Measurements from ENCODE around the gene GET3. TPM values are rescaled to one million over a fixed set of nuclear protein-coding genes. Genes with fewer than 3 reads are reported as not detected.
"Not testable (repeated sequence)": the region's sequence is repeated elsewhere in the genome, so short reads cannot be mapped to it uniquely, and the experiment has no call there.

Gene GET3
- total RNA-seq, 2 experiments from 2014 or later: 46.4 to 47.2 TPM

GRCh38 chr19:12794971-12795381 lies 57.7 kb downstream of the GET3 start:
- no peaks in the 10 kb centered on the region for H3K9me3 Mint-ChIP-seq
- H3K27ac Mint-ChIP-seq: peak overlapping the region; percentile 87
- H3K36me3 Mint-ChIP-seq: peaks cover 1% of the 10 kb centered on the region
- peaks cover 32% of the 10 kb centered on the region for H3K4me1 Mint-ChIP-seq
- no peak for ATAC-seq (ENCODE audit: low read depth)
- POLR2A ChIA-PET: interaction anchor here (0.6 to 9.6 kb wide), 5 partner anchors 15 to 352 kb away, joined by 3 to 361 read pairs (median 11); no protein-coding TSS in a partner anchor
- no peak for DNase-seq
- no peaks in the 10 kb centered on the region for H3K27me3 Mint-ChIP-seq
- H3K4me3 Mint-ChIP-seq: peak overlapping the region; percentile 76

GRCh38 chr19:12796146-12797071 lies 59.1 kb downstream of the GET3 start:
- peak overlapping the region; percentile 82 for H3K27ac Mint-ChIP-seq
- DNase-seq (peak; percentile 80), ATAC-seq (ENCODE audit: low read depth) (no peak)
- H3K36me3 Mint-ChIP-seq: peaks cover 4% of the 10 kb centered on the region
- no peaks in the 10 kb centered on the region for H3K27me3 Mint-ChIP-seq
- peak overlapping the region; percentile 79 for H3K4me3 Mint-ChIP-seq
- no peaks in the 10 kb centered on the region for H3K9me3 Mint-ChIP-seq
- peaks cover 28% of the 10 kb centered on the region for H3K4me1 Mint-ChIP-seq
- POLR2A ChIA-PET: interaction anchor here (0.6 to 9.6 kb wide), 8 partner anchors 10 to 80 kb away, joined by 3 to 361 read pairs (median 4); partner anchors contain the start of gene RNASEH2A

- H3K27ac Mint-ChIP-seq: no peak overlapping the region
- H3K4me1 Mint-ChIP-seq: peaks cover 29% of the 10 kb centered on the region
- no peaks in the 10 kb centered on the region for H3K9me3 Mint-ChIP-seq
- DNase-seq (no peak), ATAC-seq (ENCODE audit: low read depth) (no peak)
- POLR2A ChIA-PET: interaction anchor here (0.6 to 9.6 kb wide), 5 partner anchors 17 to 81 kb away, joined by 3 to 361 read pairs (median 4); no protein-coding TSS in a partner anchor
- H3K36me3 Mint-ChIP-seq: peaks cover 4% of the 10 kb centered on the region
- H3K4me3 Mint-ChIP-seq: no peak overlapping the region
- no peaks in the 10 kb centered on the region for H3K27me3 Mint-ChIP-seq
Observed at GRCh38 chr19:12797141-12797587, 59.9 kb downstream of the GET3 start.

GRCh38 chr19:12797607-12798006 lies 60.3 kb downstream of the GET3 start:
- not testable (repeated sequence) for H3K27me3 Mint-ChIP-seq; ATAC-seq (ENCODE audit: low read depth); H3K36me3 Mint-ChIP-seq; H3K4me3 Mint-ChIP-seq; H3K9me3 Mint-ChIP-seq; DNase-seq; H3K27ac Mint-ChIP-seq
- POLR2A ChIA-PET: interaction anchor here (0.6 to 9.6 kb wide), 2 partner anchors 18 to 82 kb away, joined by 4 to 361 read pairs; no protein-coding TSS in a partner anchor
- H3K4me1 Mint-ChIP-seq: peaks cover 33% of the 10 kb centered on the region

Small RNAs within 50 kb of the gene (microRNA-seq; reads per million reads assigned to microRNA genes)
- not detected for gene MIR5684

Other genes starting within 250 kb of the GET3 start
- 10 to 100 TPM; 18.1 to 19.0 TPM for gene ZNF564, start 186.0 kb upstream of the GET3 start, total RNA-seq
- 10 to 100 TPM; 14.9 to 17.4 TPM for gene ZNF490, start 126.7 kb upstream of the GET3 start, total RNA-seq
- 10 to 100 TPM; 37.1 to 42.7 TPM for gene ZNF791, start 126.6 kb upstream of the GET3 start, total RNA-seq
- gene MAN2B1, start 70.8 kb upstream of the GET3 start, total RNA-seq: 100 to 1,000 TPM; 108 to 115 TPM
- 10 to 100 TPM; 18.2 to 21.1 TPM for gene WDR83, start 70.7 kb upstream of the GET3 start, total RNA-seq
- gene DHPS, start 55.6 kb upstream of the GET3 start, total RNA-seq: 100 to 1,000 TPM; 148 to 149 TPM
- gene GNG14, start 49.5 kb upstream of the GET3 start, total RNA-seq: not detected
- gene FBXW9, start 40.9 kb upstream of the GET3 start, total RNA-seq: 1 to 10 TPM; 4.9 to 5.3 TPM
- 10 to 100 TPM; 80.8 to 81.9 TPM for gene TNPO2, start 13.6 kb upstream of the GET3 start, total RNA-seq
- gene TRIR, start 2.8 kb upstream of the GET3 start, total RNA-seq: 100 to 1,000 TPM; 213 to 214 TPM
- gene BEST2, start 14.3 kb downstream of the GET3 start, total RNA-seq: not detected
- 10 to 100 TPM; 20.0 to 20.3 TPM for gene HOOK2, start 38.1 kb downstream of the GET3 start, total RNA-seq
- gene JUNB, start 54.0 kb downstream of the GET3 start, total RNA-seq: 10 to 100 TPM; 82.7 to 84.6 TPM
- 100 to 1,000 TPM; 170 to 181 TPM for gene PRDX2, start 64.3 kb downstream of the GET3 start, total RNA-seq
- 10 to 100 TPM in 1 of 2 experiments, 1 to 10 TPM in 1; 5.8 to 10.8 TPM for gene THSD8, start 64.6 kb downstream of the GET3 start, total RNA-seq
- 10 to 100 TPM; 46.2 to 47.8 TPM for gene RNASEH2A, start 69.1 kb downstream of the GET3 start, total RNA-seq
- not detected for gene RTBDN, start 97.1 kb downstream of the GET3 start, total RNA-seq
- 1 to 10 TPM; 1.8 to 2.6 TPM for gene MAST1, start 101.0 kb downstream of the GET3 start, total RNA-seq
- gene DNASE2, start 144.0 kb downstream of the GET3 start, total RNA-seq: 10 to 100 TPM; 29.0 to 30.4 TPM
- gene KLF1, start 149.7 kb downstream of the GET3 start, total RNA-seq: under 1 TPM in 1 of 2 experiments, not detected in 1; 0.19 TPM
- gene GCDH, start 153.7 kb downstream of the GET3 start, total RNA-seq: 10 to 100 TPM; 39.7 to 43.4 TPM
- gene SYCE2, start 181.8 kb downstream of the GET3 start, total RNA-seq: 1 to 10 TPM; 3.6 to 4.4 TPM
- gene FARSA, start 196.2 kb downstream of the GET3 start, total RNA-seq: 10 to 100 TPM; 69.2 to 73.3 TPM
- gene CALR, start 201.1 kb downstream of the GET3 start, total RNA-seq: 100 to 1,000 TPM; 522 to 531 TPM
- 100 to 1,000 TPM; 128 to 141 TPM for gene RAD23A, start 208.4 kb downstream of the GET3 start, total RNA-seq
- gene GADD45GIP1, start 219.7 kb downstream of the GET3 start, total RNA-seq: 10 to 100 TPM; 18.4 to 19.4 TPM
- not detected for gene DAND5, start 232.1 kb downstream of the GET3 start, total RNA-seq

All from activated naive CD8-positive, alpha-beta T cell treated with anti-CD3 and anti-CD28 coated beads, Interleukin-2, amount 10 ng/mL, durations not matched to agents 7 days and 5 days (primary cell).